Neuron (in vitro differentiated cells): ENCODE results near the gene SPCS3.
"Not testable (repeated sequence)": the region's sequence is repeated elsewhere in the genome, so short reads cannot be mapped to it uniquely, and the experiment has no call there.

Source experiments
- H2AFZ ChIP-seq: one replicate; pipeline ENCODE4 v1.6.1; 2013; ENCODE audit warnings: low read depth, mild to moderate bottlenecking, inconsistent platforms, low read length, moderate library complexity
- H3K27me3 ChIP-seq: one replicate; pipeline ENCODE4 v1.6.1; 2013; ENCODE audit warnings: low read length; ENCODE audit not compliant: insufficient read depth
- H3K36me3 ChIP-seq: one replicate; pipeline ENCODE4 v1.6.1; 2013; ENCODE audit warnings: low read length; ENCODE audit not compliant: insufficient read depth
- H3K4me1 ChIP-seq: one replicate; pipeline ENCODE4 v1.6.1; 2013; ENCODE audit warnings: low read length; ENCODE audit not compliant: insufficient read depth
- H3K4me3 ChIP-seq: 2 replicates; pipeline ENCODE4 v1.5.1; 2013; ENCODE audit warnings: mild to moderate bottlenecking, low read length, moderate library complexity
- H3K9me3 ChIP-seq: one replicate; pipeline ENCODE4 v1.6.1; 2013; ENCODE audit warnings: low read length

SPCS3 gene

DNA sequence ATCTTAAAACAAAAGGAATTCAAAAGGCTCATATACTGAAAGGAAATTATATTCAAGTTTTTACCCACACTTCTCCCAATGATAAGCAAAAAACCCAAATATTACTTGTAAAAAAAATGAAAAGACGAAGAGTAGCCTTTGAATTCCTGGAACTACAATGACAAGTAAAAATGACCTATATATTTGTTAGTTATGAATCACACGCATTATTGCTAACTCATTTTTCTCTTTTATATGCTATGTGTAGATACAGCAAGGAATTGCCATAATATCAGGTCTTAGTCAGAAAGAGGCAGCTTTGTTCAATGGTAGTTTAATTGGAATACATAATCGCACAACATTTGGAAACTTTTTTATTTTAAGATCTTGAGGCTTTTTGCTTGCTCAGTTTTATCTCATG is 28.0 kb upstream of the SPCS3 start:
- H3K9me3 ChIP-seq, result no peaks in the 10 kb centered on the region
- no peaks in the 10 kb centered on the region for H3K27me3 ChIP-seq
- H2AFZ ChIP-seq, result no peak overlapping the region
- H3K36me3 ChIP-seq, result no peaks in the 10 kb centered on the region
- H3K4me1 ChIP-seq, result no peaks in the 10 kb centered on the region
- H3K4me3 ChIP-seq, result no peak overlapping the region

DNA sequence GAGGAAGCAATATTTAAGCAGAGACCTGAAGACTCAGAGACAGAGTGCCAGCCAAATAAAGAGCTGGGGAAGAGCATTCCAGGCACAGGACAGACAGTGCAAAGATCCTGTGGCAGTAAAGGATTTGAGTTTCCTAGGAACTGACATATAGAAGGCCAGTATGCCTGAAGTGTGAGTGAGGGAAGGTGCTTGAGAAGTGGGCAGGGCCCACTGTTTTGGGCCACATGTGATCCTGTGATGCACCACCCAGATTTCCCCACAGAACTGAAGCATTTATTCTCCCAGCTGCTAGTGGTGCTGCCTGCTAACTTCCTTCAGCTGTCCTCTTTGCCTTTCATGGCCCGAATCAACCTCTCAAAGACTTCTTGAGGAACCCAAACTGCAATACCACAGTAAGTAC is 26.8 kb upstream of the SPCS3 start:
- Histone ChIP-seq H3K27me3 (no peaks in the 10 kb centered on the region), H3K4me3 (no peak overlapping the region), H3K36me3 (no peaks in the 10 kb centered on the region), H3K4me1 (no peaks in the 10 kb centered on the region), H3K9me3 (no peaks in the 10 kb centered on the region), H2AFZ (no peak overlapping the region)

DNA sequence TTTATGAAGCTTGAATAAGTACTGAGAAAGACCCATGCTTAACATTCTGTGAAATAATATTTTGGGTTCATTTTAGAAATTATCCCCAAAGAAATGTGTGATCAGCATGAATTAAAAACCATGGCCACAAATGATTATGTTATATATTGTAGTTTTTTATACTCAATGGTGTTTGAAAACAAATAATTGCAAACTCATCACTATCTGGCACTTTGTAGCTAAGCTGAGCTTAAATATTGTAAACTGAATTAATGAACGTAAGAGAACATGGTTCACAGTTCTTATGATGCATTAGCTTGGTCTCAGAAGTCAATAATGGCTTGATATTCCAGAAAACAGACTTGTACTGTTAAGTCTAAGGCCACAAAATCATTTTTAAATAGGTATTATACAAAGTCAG is 26.1 kb upstream of the SPCS3 start:
- Histone ChIP-seq H3K4me1 (no peaks in the 10 kb centered on the region), H3K4me3 (no peak overlapping the region), H2AFZ (no peak overlapping the region), H3K27me3 (no peaks in the 10 kb centered on the region), H3K36me3 (no peaks in the 10 kb centered on the region), H3K9me3 (no peaks in the 10 kb centered on the region)

DNA sequence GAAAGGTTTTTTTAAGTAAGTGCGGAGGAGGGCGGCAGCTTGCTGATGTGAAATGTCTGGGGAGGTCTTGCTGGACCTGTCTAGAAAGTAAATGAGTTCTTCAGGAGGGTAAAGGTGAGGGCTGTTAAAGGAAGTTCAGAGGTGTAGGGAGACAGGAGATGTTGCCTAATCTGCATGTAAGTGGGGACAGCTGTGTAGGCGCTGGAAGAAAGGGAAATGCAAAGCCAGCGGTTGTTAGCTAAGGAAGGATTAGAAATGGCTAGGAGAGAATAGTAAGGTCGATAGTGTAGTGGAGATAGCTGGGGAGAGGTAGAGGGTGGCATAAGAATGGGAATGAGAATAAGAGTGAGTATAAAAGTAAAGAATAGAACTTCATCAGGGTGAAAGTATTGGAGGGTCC is 23.9 kb upstream of the SPCS3 start:
- H2AFZ ChIP-seq, H3K9me3 ChIP-seq, H3K4me3 ChIP-seq, H3K4me1 ChIP-seq, H3K36me3 ChIP-seq, H3K27me3 ChIP-seq: not testable (repeated sequence)

DNA sequence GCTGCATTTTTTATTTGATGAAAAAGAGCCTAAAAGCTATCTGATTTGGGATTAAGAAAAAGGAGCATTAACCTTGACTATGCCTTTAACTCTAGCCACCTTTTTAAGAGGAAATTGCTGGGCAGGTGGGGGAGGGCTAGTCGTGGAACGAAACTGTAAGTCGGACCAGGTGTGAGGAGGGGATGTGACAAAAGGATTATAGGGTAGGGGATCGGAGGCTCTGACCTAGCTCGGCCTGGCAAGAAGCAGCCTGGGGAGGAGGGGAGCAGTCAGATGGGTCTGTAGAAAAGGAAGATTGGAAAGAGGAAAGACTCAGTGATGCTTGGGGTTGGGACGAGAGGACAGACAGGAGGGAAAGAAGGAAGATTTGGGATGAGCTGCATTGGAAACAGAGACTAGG is 21.1 kb upstream of the SPCS3 start:
- Histone ChIP-seq H3K4me1 (peaks cover 4% of the 10 kb centered on the region), H3K36me3 (no peaks in the 10 kb centered on the region), H3K9me3 (no peaks in the 10 kb centered on the region), H3K4me3 (no peak overlapping the region), H3K27me3 (no peaks in the 10 kb centered on the region), H2AFZ (no peak overlapping the region)

DNA sequence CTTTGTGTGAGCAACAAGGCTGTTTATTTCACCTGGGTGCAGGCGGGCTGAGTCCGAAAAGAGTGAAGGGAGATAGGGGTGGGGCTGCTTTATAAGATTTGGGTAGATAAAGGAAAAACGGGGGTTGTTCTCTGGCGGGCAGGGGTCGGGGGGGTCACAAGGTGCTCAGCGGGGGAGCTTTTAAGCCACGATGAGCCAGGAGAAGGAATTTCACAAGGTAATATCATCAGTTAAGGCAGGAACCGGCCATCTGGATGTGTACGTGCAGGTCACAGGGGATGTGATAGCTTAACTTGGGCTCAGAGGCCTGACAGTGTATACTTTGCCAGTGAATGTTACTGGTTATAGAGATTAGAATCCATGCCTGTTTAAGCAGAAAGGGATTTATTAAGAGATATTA is 19.7 kb upstream of the SPCS3 start:
- Histone ChIP-seq H3K36me3 (no peaks in the 10 kb centered on the region), H3K4me3 (no peak overlapping the region), H3K27me3 (no peaks in the 10 kb centered on the region), H2AFZ (no peak overlapping the region), H3K9me3 (no peaks in the 10 kb centered on the region), H3K4me1 (peaks cover 4% of the 10 kb centered on the region)

DNA sequence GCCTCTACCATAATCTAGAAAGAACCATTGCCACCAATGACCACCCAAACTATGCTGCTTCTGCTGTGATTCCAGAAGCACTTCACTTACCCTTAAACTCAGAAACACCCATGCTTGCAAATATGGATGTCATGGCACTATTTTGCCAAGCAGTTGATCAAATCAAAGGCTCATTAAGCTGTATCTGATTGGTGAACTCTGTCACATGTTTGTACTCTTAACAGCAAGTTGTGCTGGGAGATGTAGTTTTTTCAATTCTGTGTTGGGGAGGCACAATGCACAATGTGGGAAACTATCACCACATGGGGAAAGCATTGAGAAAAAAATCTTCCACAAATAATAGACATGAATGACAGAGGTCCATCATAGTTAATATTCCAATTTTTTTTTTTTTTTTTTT is 19.2 kb upstream of the SPCS3 start:
- Histone ChIP-seq H3K27me3 (no peaks in the 10 kb centered on the region), H3K4me3 (no peak overlapping the region), H3K9me3 (no peaks in the 10 kb centered on the region), H3K4me1 (peaks cover 4% of the 10 kb centered on the region), H3K36me3 (no peaks in the 10 kb centered on the region), H2AFZ (no peak overlapping the region)

DNA sequence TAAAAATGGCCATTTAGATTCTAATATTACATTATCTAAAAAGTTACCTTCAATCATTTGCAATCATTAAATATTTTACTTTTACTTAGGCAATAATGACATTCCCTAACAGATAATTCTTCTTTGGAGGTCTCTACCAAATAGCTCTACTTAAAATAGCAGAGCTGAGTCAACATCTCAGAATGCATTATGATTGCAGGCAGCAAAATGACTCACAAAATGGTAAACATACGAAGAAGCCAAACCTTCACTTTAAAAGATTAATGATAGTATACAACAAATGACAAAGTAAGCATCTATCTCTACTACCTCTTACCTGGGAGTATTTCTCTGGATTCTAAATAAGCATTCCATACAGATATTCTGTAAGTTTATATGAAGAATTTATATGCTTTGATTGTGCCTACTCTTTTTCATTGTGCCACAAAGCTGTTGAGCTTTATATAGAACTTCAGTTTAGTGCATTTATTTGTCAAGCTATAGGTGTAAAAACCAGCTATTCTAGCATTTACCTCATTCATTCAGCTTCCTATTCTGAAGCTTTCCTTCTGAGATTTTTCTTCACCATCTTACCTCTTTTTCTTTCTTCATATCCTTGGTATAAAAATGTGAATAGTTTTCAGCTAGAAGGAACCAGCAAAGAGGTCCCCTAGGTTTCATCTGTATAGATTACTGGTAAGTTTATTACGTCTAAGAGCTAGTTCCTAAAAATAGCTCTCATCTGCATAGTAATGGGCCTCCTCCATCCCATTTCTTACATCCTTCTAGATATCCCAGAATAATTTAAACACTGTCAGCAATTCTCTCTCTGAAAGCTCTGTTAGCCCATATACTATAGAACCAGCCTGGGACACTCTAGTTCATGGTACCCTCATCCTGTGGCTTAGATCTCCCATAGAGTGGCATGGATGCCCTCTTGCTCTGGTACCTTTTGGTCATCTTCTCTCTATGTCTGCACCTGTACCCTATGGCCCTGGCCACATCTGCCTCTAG is 17.2 kb upstream of the SPCS3 start:
- peaks cover 4% of the 10 kb centered on the region for H3K4me1 ChIP-seq
- H3K36me3 ChIP-seq, result no peaks in the 10 kb centered on the region
- H3K9me3 ChIP-seq, result no peaks in the 10 kb centered on the region
- H3K4me3 ChIP-seq, result no peak overlapping the region
- no peak overlapping the region for H2AFZ ChIP-seq
- H3K27me3 ChIP-seq, result no peaks in the 10 kb centered on the region

DNA sequence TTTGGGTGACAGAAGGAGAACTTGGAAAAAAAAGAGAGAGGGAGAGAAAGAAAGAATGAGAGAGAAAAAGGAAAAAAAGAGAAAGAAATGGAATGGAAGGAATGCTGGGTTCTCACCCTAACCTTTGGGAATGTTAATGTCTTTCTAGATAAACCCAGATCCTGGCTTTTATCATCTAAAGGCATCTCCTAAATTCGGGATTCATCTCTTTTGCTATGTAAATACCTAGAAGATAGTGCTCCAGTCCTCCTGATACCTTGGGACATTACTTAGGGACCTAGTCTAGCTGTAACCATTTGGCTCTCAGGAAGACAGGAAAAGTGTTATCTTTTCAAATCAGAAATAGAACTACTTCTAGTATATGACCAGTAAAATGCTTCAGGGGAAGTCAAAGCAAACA is 15.8 kb upstream of the SPCS3 start:
- Histone ChIP-seq H3K4me3 (no peak overlapping the region), H3K27me3 (no peaks in the 10 kb centered on the region), H2AFZ (no peak overlapping the region), H3K4me1 (peaks cover 4% of the 10 kb centered on the region), H3K36me3 (no peaks in the 10 kb centered on the region), H3K9me3 (no peaks in the 10 kb centered on the region)

DNA sequence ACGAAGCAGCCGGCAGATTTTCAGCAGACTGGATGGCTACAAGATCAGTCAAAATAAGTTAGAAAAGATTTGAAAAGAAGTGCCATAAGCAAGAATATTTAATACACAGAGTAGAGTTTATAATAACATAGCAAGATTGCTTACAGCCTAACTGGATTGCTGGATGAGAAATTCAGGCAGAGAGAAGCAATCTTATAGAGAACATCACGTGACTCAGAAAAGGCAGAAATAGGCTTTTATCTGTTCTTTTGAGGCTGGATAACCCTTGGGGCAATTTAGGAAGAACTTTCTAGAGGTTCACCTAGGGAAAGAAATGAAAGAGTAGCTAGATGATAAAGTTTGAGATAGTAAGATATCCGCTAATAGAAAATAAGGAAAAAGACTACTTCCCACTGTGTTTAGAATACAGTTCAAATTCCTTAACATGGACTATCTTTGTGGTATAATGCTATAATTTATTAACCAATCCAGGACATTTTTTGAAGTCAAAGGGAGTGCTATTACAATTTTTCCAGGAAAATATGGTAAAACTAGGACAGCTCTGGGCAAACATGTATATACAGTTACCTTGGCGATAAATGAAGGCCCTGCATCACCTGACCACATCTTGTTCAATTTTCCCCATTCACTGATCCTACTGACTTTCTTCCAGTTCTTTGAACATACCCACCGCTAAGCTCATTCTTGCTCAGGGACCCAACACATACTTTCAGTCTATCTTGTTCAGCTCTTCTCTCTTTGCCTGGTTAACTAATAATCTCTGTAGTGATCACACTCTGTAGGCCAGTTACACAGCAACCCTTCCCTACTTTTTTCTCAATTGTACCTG is 12.7 kb upstream of the SPCS3 start:
- Histone ChIP-seq H3K4me1 (peaks cover 2% of the 10 kb centered on the region), H2AFZ (no peak overlapping the region), H3K27me3 (no peaks in the 10 kb centered on the region), H3K36me3 (no peaks in the 10 kb centered on the region), H3K4me3 (no peak overlapping the region), H3K9me3 (no peaks in the 10 kb centered on the region)

DNA sequence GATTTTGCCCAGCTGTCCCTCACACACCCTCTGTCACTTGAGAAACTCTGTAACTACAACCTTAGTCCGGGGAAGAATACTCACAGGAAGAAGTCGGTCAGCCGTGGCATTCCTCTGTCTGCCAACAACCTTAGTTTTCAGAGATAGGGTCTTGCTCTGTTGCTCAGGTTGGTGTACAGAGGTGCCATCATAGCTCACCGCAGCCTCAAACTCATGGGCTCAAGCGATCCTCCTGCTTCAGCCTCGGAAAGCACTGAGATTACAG is 12.2 kb upstream of the SPCS3 start:
- no peaks in the 10 kb centered on the region for H3K36me3 ChIP-seq
- H3K4me3 ChIP-seq, result no peak overlapping the region
- no peaks in the 10 kb centered on the region for H3K4me1 ChIP-seq
- H3K9me3 ChIP-seq, result no peaks in the 10 kb centered on the region
- no peaks in the 10 kb centered on the region for H3K27me3 ChIP-seq
- no peak overlapping the region for H2AFZ ChIP-seq

DNA sequence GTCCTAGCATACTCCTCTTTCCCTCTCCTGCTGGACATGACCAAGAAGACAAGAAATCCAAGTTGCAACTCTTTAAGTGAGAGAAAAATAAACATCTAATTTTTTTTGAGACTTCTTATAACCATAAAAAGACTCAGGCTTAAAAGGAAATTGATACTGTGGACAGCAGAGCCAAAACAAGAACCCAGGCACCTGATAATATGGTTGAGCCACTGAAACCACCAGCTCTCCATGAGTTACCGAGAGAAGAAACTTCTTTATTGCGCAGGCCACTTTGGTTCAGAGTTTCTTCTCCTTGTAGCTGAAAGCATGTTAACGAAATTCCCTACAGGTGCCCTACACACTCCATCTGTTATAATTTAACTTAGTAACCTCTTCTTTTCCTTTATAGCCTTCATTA is 11.3 kb upstream of the SPCS3 start:
- Histone ChIP-seq H3K4me3 (no peak overlapping the region), H2AFZ (no peak overlapping the region), H3K9me3 (no peaks in the 10 kb centered on the region), H3K27me3 (no peaks in the 10 kb centered on the region), H3K4me1 (peaks cover 6% of the 10 kb centered on the region), H3K36me3 (no peaks in the 10 kb centered on the region)

DNA sequence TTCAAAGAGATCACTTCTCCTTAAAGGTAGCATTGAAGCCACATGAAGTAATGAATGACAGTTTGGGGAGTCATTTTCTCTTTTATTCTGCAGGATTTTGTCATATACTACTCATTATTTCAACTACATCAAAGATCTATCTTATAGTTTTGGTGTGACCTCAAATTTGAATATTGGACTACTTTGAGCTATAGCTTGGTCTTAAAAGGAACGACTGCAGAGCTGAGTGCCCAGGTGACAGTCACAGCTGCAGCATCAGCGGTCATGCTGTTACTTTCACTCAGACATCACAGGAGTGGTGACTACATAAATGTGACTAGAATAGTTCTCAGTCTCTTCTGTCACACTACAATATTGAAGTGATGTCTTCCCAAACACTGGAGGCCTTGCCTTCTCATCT is 10.7 kb upstream of the SPCS3 start:
- Histone ChIP-seq H3K4me3 (no peak overlapping the region), H3K36me3 (no peaks in the 10 kb centered on the region), H3K9me3 (no peaks in the 10 kb centered on the region), H3K27me3 (no peaks in the 10 kb centered on the region), H2AFZ (no peak overlapping the region), H3K4me1 (peaks cover 12% of the 10 kb centered on the region)
